Activated CD4-positive, alpha-beta T cell treated with anti-CD3 and anti-CD28 coated beads, Interleukin-2, amount 50 U/mL, for 1 hour (primary cell): ENCODE data around the gene CACNB4.

ENCODE experiments used
- DNase-seq: peaks from one replicate; pipeline ENCODE4 v3.0.0-alpha.2; 2020

The CACNB4 gene

DNA sequence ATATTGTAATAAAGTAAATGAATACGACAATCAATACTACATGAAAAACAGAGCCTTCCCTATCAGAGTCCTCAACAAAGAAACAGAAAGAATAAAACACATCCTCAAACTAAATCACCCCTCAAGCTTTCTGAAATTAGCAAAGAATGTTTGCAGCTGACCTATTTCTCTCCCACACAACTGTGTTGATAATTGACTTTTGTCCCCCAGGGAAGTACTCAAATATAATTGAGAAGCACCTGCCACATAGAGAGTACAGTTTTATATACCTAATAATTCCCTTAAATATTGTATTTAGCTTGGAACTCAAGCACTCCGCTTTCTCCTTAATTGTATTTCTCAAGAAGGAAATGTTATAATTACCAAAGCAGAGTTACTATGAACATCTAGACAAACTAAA is 12.6 kb downstream of the CACNB4 start:
- no peak for DNase-seq

- no peak for DNase-seq
Measured at GRCh38 chr2:152084076-152084475, 14.8 kb downstream of the CACNB4 start.

GRCh38 chr2:152083202-152083875 is 15.5 kb downstream of the CACNB4 start:
- DNase-seq = no peak

DNA sequence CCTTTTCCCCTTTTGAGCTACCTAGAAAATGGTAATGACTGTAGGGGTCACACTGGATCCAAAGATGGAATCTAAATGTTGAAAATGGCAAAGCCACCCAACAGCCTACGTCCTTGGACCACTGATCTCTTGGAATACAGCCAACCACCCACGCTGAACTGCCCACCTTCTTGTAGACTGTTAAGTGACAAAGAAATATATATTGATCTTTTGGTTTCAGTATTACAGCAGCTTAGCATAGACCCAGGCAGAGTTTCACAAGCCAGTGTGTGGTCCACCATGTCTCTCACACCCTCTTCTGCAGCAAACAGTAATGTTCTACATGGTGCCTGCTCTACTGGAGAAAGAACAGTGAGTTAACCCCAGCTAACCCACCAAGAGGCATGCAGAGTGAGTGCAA is 20.2 kb downstream of the CACNB4 start:
- DNase-seq = no peak

GRCh38 chr2:152078023-152078422 is 20.8 kb downstream of the CACNB4 start:
- DNase-seq = no peak

DNA sequence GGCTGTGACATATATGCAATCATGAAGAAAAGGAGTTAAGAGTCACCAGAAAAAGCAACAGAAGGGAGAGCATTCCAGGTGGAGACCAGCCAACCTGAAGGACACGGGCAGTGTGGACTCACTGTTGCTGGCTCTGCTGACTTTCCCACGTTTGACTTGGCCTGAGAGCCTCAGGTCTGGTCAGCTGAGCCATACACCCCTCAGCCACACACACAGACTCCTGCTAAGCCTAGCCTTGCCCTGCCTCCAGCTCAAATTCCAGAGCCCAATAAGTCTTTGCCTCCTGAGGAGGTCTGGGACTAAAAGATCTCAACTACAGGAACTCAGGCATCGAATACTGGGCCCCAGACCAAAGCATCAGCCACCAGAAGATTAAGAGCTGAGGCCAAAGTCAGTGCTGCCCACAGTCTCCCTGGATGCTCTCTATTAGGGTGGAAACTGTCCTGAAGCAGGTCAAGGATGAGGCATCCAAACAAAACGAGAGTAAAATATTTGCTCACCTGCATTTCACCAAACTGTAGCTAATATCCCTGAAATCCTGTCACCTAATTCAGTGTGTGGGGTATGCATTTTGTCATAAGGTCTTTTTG is 23.3 kb downstream of the CACNB4 start:
- no peak for DNase-seq

- DNase-seq = no peak
Measured at GRCh38 chr2:152072011-152072410, 26.8 kb downstream of the CACNB4 start.

DNA sequence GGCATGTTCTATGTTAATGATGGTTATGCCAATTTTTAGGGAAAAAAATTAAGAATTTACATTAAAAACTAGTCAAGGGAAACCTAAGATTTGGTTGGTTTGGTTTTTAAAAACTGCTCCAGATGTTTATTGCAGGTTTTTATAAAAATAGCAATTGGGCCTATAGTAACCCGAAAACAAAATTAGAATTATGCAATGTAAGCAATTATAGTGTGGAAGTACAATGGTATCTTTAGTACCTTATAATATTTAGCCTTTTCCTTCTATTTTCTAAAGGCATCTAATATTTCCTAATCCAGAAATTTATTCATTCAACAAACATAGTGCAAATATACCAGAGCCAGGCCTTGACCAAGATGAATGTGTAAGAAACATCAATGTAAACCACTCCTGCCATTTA is 27.3 kb downstream of the CACNB4 start:
- no peak for DNase-seq

DNA sequence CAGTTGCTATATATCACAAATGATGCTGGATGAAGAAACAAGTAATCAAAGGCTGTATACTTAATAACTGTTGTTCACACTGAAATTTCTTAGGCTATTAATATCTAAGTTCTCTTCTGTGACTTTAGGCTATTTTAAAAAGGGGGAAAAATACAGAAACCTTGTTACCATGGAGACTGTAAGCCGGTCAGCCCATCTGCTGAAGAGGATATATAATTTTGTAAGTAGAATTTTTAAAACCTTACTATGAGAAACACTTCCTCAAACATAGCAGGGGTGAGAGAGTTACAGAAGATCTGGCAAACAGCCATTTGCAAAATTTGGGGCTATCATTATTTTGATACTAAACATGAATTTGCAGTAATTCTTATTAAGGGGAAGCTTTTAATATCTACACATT is 27.8 kb downstream of the CACNB4 start:
- DNase-seq = no peak

GRCh38 chr2:152068226-152068625 is 30.6 kb downstream of the CACNB4 start:
- DNase-seq = no peak

GRCh38 chr2:152067823-152068222 is 31.0 kb downstream of the CACNB4 start:
- no peak for DNase-seq

DNA sequence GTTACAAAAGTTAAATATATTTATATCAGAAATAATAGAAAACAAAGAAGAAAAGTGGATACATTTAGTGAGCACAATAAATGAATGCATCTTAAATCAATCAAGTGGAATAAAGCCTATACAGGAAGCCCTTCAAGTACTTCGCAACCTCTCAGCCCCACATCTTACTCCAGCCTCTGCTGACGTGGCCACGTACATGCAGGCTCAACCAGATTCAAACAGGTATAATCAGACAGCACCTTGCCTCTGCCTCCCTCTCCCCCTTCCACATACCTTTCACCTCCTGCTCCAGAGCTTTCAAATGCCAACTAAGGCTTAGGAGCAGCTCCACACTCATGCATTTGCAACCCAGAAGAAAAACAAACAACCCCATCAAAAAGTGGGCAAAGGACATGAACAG is 32.9 kb downstream of the CACNB4 start:
- DNase-seq = no peak

- no peak for DNase-seq
Measured at GRCh38 chr2:152064001-152064400, 34.8 kb downstream of the CACNB4 start.

DNA sequence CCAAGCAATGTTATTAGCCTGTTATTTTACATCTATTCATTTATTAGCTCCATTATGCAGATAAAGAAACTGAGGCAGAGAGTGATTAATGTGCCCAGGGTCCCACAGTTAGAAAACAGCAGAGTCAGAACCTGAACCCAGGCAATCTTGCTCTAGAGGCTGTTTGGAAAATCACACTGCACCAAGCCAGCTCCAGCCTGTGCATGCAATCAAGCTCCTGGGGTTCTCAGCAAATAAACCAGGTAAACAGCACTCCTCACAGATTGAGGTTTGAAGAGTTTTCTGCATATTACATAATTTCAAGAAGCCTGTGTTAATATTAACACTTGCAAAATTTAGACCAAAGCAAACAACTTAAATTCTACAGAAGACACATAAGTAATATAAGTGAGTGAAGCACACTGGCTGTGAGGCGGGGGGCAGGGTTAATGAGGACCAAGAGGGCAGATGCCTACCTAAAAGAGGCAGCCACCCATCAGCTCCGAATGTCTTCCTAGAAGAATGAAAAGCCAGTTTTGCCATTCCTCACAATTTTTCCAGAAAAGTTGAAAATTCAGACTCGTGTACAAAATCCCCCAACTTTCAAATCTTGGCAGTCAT is 35.4 kb downstream of the CACNB4 start:
- DNase-seq = no peak

GRCh38 chr2:152062125-152063091 is 36.4 kb downstream of the CACNB4 start:
- DNase-seq = no peak

- DNase-seq = no peak
Measured at GRCh38 chr2:152061383-152061782, 37.5 kb downstream of the CACNB4 start.

DNA sequence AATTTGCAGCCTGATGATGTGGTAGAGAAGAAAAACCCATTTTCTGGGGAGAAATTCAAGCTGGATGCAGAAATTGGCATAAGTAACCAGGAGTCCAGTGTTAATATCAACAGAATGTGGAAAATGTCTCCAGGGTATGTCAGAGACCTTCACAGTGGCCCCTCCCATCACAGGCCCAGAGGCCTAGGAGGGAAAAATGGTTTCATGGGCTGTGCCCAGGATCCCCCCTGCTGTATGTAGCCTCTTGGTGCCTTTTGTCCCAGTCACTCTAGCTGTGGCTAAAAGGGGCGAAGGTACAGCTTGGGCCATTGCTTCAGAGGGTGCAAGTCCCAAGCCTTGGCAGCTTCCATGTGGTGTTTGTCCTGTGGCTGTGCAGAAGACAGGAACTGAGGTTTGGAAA is 40.2 kb downstream of the CACNB4 start:
- no peak for DNase-seq

DNA sequence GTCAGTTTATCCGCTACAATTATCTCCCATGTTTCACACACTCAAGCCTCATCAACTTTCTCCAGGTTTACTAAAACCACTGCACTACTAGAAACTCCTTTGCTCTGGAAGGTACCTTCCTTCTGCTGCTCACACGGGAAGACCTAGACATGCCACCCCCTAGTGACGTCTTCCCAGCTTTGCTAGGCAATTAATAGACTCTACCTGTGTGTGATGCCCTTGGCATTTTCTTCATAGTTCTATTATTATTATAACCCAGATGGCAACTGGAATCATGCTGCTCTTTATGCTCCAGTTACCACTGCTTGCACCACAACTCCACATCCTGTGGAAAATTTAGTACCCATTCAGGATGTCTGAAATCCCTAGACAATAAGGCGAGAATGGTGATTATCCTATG is 42.4 kb downstream of the CACNB4 start:
- DNase-seq = no peak

- DNase-seq = no peak
Measured at GRCh38 chr2:152055366-152056108, 43.3 kb downstream of the CACNB4 start.

- DNase-seq = no peak
Measured at GRCh38 chr2:152054593-152054992, 44.3 kb downstream of the CACNB4 start.

DNA sequence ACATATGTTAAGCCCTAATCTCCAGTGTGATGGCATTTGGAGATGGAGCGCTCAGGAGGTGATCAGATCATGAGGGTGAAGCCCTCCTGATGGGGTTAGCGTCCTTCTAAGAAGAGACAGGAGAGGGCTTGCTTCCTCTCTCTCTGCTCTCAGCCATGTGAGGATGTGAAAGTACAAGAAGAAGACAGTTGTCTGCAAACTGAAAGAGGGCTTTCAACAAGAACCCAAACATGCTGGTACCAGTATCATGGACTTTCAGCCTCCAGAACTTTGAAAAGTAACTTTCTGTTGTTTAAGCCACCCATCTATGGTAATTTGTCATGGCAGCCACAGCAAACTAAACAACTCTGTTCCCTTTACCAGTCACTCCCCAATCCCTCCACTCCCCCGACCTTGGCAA is 47.4 kb downstream of the CACNB4 start:
- DNase-seq = no peak

GRCh38 chr2:152050915-152051314 is 47.9 kb downstream of the CACNB4 start:
- DNase-seq = no peak

GRCh38 chr2:152050341-152050740 is 48.5 kb downstream of the CACNB4 start:
- no peak for DNase-seq
